Measurements from ENCODE around the gene GPSM1. TPM values are rescaled to one million over a fixed set of nuclear protein-coding genes. Genes with fewer than 3 reads are reported as not detected.

GPSM1 gene
- total and polyA plus RNA-seq, 9 donors = 22.8 to 36.0 (median 27.1) TPM

DNA sequence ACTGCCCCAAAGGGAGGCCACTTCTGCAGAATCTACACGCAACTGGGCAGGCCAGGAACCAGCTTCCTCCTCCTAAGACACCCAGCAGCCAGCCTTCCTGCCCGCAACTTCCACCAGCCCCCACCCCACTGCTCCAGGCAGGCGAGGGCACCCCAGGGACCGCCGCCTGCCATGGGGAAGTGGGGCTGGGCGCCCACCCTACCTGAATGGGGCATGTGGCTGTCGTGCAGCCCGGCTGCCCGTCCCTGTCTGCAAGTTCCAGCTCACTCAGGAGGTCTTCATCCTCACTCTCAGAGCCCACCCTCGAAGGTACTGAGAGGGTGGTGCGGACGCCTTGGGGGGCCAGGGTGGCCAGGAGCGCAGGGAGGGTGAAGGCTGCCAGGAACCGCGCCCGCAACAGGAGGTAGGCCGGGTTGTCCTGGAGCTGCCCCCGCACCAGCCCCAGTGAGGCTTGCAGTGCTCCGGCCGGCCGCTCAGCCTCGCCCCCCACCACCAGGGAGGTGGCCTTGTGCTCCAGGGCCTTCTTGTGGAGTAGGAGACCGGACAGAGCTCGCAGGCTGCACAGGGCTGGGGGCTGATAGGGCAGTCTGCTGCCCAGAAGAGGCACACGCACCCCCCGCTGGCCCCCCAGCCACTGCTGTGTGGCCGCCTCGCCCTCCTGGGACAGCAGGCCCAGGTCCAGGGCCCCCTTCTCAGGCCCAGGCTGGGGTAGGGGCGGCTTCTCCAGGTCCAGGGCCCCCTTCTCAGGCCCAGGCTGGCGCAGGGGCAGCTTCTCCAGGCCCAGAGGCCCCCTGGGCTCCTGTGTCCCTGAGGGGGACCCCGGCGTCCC lies 50.2 kb downstream of the GPSM1 start:
- WGBS (ENCODE audit: insufficient coverage) = 88% methylated on average over 32 of the region's 32 CpGs
- H3K36me3 ChIP-seq (ENCODE audit: control insufficient read depth, insufficient read depth, low read length) = peaks cover 47% of the 10 kb centered on the region

DNA sequence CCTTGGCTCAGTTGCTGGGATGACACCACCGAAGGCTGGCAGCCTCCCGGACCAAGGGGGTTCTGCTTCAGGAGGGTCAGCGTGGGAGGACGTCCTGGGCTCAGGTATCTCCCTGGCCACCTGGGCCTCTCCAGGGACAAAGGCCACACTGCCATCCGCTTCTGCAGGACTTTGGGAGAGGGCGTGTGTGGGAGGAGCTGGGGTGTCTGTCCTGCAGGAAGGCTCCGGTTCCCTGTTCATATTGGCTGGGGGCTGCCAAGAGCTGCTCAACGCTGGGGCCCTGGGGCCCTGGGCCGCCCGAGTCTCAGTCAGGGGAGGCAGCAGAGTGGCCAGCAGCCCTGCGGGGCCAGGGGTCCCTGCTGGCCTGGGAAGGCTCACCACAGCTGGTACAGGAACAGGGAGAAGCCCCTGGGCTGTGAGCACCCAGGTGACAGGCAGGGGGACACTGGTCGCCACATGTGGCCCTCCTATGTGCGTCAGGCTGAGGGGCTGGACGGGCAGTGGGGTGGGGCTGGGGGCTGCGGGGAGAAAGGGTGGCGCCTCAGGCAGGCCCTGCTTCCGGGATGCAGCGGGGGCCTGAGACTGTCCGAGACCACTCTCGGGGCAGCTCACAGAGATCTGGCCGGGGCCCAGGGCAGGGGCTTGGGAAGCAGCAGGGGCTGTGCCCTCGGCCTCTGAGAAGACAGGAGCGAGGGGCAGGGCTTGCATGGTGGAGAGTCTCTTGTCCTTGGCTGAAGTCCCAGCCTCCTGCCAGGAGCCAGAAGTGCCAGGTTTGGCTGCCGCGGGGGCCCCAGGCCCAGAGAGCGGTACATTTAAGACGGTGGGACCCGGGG lies 51.0 kb downstream of the GPSM1 start:
- no peak for DNase-seq
- WGBS (ENCODE audit: insufficient coverage) = 82% methylated on average over 21 of the region's 28 CpGs
- H3K36me3 ChIP-seq (ENCODE audit: control insufficient read depth, insufficient read depth, low read length) = peaks cover 55% of the 10 kb centered on the region

More for the DNA sequence above, 50.2 kb downstream of the GPSM1 start:
- no peak overlapping the region for H3K4me3 ChIP-seq (ENCODE audit: low read length)
- no peaks in the 10 kb centered on the region for H3K9me3 ChIP-seq (replicated peaks; ENCODE audit: control insufficient read depth, low read depth, low read length)
- no peaks in the 10 kb centered on the region for H3K27me3 ChIP-seq (ENCODE audit: control insufficient read depth, insufficient read depth, low read length)
- peak; percentile 31 for DNase-seq
- H3K27ac ChIP-seq (ENCODE audit: low read length) = no peak overlapping the region
- peaks cover 13% of the 10 kb centered on the region for H3K4me1 ChIP-seq (ENCODE audit: control insufficient read depth, insufficient read depth, low read length)

DNA sequence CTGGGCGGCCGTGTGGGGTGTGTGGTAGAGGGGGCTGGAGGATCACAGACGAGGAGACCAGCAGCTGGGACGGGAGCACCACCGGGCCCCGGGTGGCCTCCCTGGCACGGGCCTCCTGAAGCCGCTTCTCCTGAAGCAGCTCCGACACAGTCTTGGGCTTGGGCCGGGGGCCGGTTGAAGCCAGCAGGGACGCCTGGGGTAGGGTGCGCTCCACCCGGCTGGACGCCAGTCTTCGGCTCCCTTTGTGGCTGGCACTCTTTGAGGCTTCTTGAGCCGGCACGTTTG lies 51.6 kb downstream of the GPSM1 start:
- H3K36me3 ChIP-seq (ENCODE audit: control insufficient read depth, insufficient read depth, low read length) = peaks cover 60% of the 10 kb centered on the region

More for the DNA sequence above, 51.0 kb downstream of the GPSM1 start:
- Histone ChIP-seq H3K27ac (ENCODE audit: low read length) (no peak overlapping the region), H3K4me1 (ENCODE audit: control insufficient read depth, insufficient read depth, low read length) (peaks cover 5% of the 10 kb centered on the region), H3K9me3 (replicated peaks; ENCODE audit: control insufficient read depth, low read depth, low read length) (no peaks in the 10 kb centered on the region), H3K4me3 (ENCODE audit: low read length) (no peak overlapping the region), H3K27me3 (ENCODE audit: control insufficient read depth, insufficient read depth, low read length) (no peaks in the 10 kb centered on the region)

DNA sequence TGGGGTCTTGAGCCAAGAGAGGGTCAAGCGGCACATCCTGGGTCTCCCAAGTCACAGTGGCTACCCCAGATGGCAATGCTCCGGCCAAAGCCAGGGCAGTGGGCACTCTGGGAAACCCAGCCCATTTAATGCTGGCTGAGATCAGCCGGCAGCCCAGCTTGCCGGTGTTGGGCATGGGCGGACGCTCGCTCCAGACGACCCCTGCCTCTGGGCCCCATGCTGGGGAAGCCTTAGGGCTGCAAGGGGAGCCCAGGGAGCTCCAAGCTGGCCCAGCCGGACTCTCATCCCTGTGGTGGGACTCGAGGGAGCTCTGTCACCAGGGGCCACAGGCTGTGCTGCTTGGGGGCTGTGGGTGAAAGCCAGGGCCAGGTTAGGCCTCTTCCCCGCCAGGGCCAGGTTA lies 52.1 kb downstream of the GPSM1 start:
- no peak for DNase-seq
- H3K4me3 ChIP-seq (ENCODE audit: low read length) = no peak overlapping the region
- no peaks in the 10 kb centered on the region for H3K27me3 ChIP-seq (ENCODE audit: control insufficient read depth, insufficient read depth, low read length)
- peaks cover 65% of the 10 kb centered on the region for H3K36me3 ChIP-seq (ENCODE audit: control insufficient read depth, insufficient read depth, low read length)
- H3K4me1 ChIP-seq (ENCODE audit: control insufficient read depth, insufficient read depth, low read length) = no peaks in the 10 kb centered on the region
- 96% methylated on average over 10 of the region's 11 CpGs for WGBS (ENCODE audit: insufficient coverage)
- no peaks in the 10 kb centered on the region for H3K9me3 ChIP-seq (replicated peaks; ENCODE audit: control insufficient read depth, low read depth, low read length)
- no peak overlapping the region for H3K27ac ChIP-seq (ENCODE audit: low read length)

More for the DNA sequence above, 51.6 kb downstream of the GPSM1 start:
- Histone ChIP-seq H3K9me3 (replicated peaks; ENCODE audit: control insufficient read depth, low read depth, low read length) (no peaks in the 10 kb centered on the region), H3K27ac (ENCODE audit: low read length) (no peak overlapping the region), H3K27me3 (ENCODE audit: control insufficient read depth, insufficient read depth, low read length) (no peaks in the 10 kb centered on the region), H3K4me1 (ENCODE audit: control insufficient read depth, insufficient read depth, low read length) (no peaks in the 10 kb centered on the region), H3K4me3 (ENCODE audit: low read length) (no peak overlapping the region)
- 85% methylated on average over 13 of the region's 18 CpGs for WGBS (ENCODE audit: insufficient coverage)
- no peak for DNase-seq

DNA sequence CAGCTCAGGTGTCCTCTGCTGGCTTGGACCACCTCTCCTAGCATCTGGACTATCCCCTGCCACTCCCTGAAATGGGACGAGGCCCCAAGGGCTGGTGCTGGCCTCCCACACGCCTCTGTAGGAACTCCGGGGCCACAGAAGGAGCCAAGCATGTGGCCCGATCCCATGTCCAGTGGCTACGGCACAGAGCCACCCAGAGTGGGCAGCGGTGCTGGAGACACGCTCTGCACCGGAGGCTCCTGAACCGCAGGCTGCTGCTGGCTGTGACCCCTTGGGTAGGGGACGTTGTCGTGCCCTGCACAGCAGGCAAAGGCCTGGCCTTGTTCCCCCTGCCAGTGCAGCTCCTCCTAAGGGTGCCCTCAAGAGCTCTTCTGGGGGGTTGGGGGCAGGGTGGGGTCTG lies 52.6 kb downstream of the GPSM1 start:
- DNase-seq = no peak
- 81% methylated on average over 8 of the region's 11 CpGs for WGBS (ENCODE audit: insufficient coverage)
- H3K27ac ChIP-seq (ENCODE audit: low read length) = no peak overlapping the region
- H3K4me3 ChIP-seq (ENCODE audit: low read length) = no peak overlapping the region
- no peaks in the 10 kb centered on the region for H3K4me1 ChIP-seq (ENCODE audit: control insufficient read depth, insufficient read depth, low read length)
- no peaks in the 10 kb centered on the region for H3K9me3 ChIP-seq (replicated peaks; ENCODE audit: control insufficient read depth, low read depth, low read length)
- no peaks in the 10 kb centered on the region for H3K27me3 ChIP-seq (ENCODE audit: control insufficient read depth, insufficient read depth, low read length)
- peaks cover 70% of the 10 kb centered on the region for H3K36me3 ChIP-seq (ENCODE audit: control insufficient read depth, insufficient read depth, low read length)

DNA sequence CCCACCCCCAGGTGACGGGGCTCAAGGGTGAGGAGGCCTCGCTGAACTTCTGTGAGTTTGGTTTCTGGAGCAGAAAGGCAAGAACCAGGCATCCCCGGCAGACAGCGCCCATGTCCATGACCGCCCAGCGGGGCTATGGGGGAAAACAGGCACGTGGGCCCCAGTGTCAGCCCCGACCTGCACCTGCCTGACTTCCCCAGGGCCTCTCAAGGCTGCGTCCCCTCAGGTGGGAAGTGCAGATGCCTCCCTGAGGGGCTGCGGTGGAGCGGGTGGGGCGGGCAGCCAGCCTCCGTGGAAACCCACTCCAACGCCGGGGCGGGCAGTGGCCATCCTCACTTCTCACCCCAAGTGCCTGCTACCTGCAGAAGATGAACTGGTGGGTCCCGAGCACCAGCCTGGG lies 53.0 kb downstream of the GPSM1 start:
- H3K4me3 ChIP-seq (ENCODE audit: low read length) = no peak overlapping the region
- H3K36me3 ChIP-seq (ENCODE audit: control insufficient read depth, insufficient read depth, low read length) = peaks cover 75% of the 10 kb centered on the region
- H3K9me3 ChIP-seq (replicated peaks; ENCODE audit: control insufficient read depth, low read depth, low read length) = no peaks in the 10 kb centered on the region
- no peaks in the 10 kb centered on the region for H3K4me1 ChIP-seq (ENCODE audit: control insufficient read depth, insufficient read depth, low read length)
- H3K27me3 ChIP-seq (ENCODE audit: control insufficient read depth, insufficient read depth, low read length) = no peaks in the 10 kb centered on the region
- no peak for DNase-seq
- WGBS (ENCODE audit: insufficient coverage) = 92% methylated on average over 16 of the region's 17 CpGs
- H3K27ac ChIP-seq (ENCODE audit: low read length) = no peak overlapping the region

DNA sequence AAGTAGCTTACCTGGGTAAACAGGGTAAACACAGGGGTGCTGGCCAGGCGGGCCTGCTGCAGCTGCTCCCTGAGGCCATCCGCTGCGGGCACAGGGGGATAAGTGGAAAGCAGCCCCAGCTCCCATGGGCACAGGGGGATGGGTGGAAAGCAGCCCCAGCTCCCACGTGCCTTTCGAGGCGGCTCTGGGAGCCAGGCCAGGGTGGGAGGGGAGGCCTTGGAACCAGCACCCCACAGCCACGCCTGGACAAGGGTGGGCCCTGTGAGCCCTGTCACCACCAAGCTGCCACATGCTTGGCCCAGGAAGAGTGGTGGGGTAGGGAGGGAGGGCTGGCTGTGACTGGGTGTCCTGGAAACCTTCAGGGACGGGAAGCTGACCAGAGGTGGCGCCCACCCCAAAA lies 54.0 kb downstream of the GPSM1 start:
- Histone ChIP-seq H3K27me3 (ENCODE audit: control insufficient read depth, insufficient read depth, low read length) (no peaks in the 10 kb centered on the region), H3K27ac (ENCODE audit: low read length) (no peak overlapping the region), H3K9me3 (replicated peaks; ENCODE audit: control insufficient read depth, low read depth, low read length) (no peaks in the 10 kb centered on the region), H3K36me3 (ENCODE audit: control insufficient read depth, insufficient read depth, low read length) (peaks cover 81% of the 10 kb centered on the region), H3K4me1 (ENCODE audit: control insufficient read depth, insufficient read depth, low read length) (no peaks in the 10 kb centered on the region), H3K4me3 (ENCODE audit: low read length) (no peak overlapping the region)
- 94% methylated on average over 4 of the region's 9 CpGs for WGBS (ENCODE audit: insufficient coverage)
- no peak for DNase-seq

DNA sequence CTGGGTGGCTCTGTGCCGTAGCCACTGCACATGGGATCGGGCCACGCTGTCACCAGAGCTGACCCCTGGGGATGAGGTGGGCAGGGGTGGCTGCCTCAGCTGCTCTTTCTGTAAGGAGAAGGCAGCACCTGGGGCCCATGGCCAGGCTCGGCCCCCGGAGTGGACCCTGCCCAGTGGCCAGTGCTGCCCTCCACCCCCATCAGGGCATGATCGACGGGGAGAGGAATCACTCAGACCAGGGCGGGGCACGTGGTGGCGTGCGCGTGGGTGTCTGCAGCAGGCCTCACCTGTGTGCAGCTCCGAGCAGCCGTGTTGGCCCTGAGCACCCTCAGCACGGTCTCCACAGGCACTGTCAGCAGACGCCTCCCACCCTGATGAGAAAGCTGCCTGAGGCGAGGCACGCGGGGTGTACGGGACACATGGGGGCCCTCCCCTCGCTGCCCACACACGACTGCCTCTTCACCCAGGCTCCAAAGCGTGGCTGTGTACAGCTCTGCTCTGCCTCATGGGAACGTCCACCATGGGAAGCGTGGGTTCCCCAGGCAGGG lies 54.7 kb downstream of the GPSM1 start:
- 92% methylated on average over 25 of the region's 25 CpGs for WGBS (ENCODE audit: insufficient coverage)
- H3K27ac ChIP-seq (ENCODE audit: low read length) = no peak overlapping the region

DNA sequence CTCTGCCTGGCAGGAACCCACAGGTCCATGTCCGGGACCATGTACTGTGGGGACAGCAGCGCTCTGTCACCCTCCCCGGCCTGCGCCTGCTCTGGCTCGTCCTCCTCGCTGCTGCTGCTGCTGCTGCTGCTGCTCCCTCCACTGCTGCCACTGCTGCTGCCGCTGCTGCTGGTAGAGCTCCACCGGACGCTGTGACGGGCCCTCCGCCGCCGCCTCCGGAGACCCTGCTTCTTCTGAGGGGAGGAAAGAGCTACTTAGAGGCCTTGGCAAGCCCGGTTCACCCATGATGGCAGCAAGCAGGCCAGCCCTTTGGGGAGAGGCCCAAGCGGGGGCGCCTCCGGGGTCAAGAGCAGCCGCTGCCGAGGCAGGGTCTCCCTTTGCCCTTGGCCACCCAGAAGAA lies 56.1 kb downstream of the GPSM1 start:
- DNase-seq = no peak
- Histone ChIP-seq H3K9me3 (replicated peaks; ENCODE audit: control insufficient read depth, low read depth, low read length) (no peaks in the 10 kb centered on the region), H3K27me3 (ENCODE audit: control insufficient read depth, insufficient read depth, low read length) (no peaks in the 10 kb centered on the region), H3K4me3 (ENCODE audit: low read length) (no peak overlapping the region), H3K4me1 (ENCODE audit: control insufficient read depth, insufficient read depth, low read length) (no peaks in the 10 kb centered on the region), H3K36me3 (ENCODE audit: control insufficient read depth, insufficient read depth, low read length) (peaks cover 89% of the 10 kb centered on the region), H3K27ac (ENCODE audit: low read length) (no peak overlapping the region)
- 90% methylated on average over 12 of the region's 20 CpGs for WGBS (ENCODE audit: insufficient coverage)

More for the DNA sequence above, 54.7 kb downstream of the GPSM1 start:
- Histone ChIP-seq H3K9me3 (replicated peaks; ENCODE audit: control insufficient read depth, low read depth, low read length) (no peaks in the 10 kb centered on the region), H3K36me3 (ENCODE audit: control insufficient read depth, insufficient read depth, low read length) (peaks cover 85% of the 10 kb centered on the region), H3K4me3 (ENCODE audit: low read length) (no peak overlapping the region), H3K27me3 (ENCODE audit: control insufficient read depth, insufficient read depth, low read length) (no peaks in the 10 kb centered on the region), H3K4me1 (ENCODE audit: control insufficient read depth, insufficient read depth, low read length) (no peaks in the 10 kb centered on the region)
- no peak for DNase-seq

DNA sequence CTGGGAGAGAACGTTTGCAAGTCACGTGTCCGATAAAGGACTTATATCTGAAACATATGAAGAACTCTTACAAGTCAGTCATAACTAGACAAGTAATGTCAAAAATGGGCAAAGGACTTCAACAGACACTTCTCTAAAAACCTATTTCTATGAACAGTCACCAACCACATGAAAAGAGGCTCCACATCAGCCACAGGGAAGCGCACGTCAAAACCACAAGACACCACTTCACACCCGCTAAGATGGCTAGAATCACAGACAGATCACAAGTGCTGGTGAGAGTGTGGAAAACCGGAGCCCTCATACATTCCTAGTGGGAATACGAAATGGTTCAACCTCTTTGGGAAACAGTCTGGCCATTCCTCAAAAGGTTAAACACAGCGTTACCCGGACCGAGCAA lies 57.7 kb downstream of the GPSM1 start:
- Histone ChIP-seq H3K4me1 (ENCODE audit: control insufficient read depth, insufficient read depth, low read length) (no peaks in the 10 kb centered on the region), H3K4me3 (ENCODE audit: low read length) (no peak overlapping the region), H3K27ac (ENCODE audit: low read length) (no peak overlapping the region), H3K36me3 (ENCODE audit: control insufficient read depth, insufficient read depth, low read length) (peaks cover 91% of the 10 kb centered on the region), H3K9me3 (replicated peaks; ENCODE audit: control insufficient read depth, low read depth, low read length) (no peaks in the 10 kb centered on the region), H3K27me3 (ENCODE audit: control insufficient read depth, insufficient read depth, low read length) (no peaks in the 10 kb centered on the region)
- WGBS (ENCODE audit: insufficient coverage) = 91% methylated on average over 4 of the region's 11 CpGs
- DNase-seq = no peak
